GM18868 (cell line): ENCODE measurements around the gene BRICD5.
A peak's percentile ranks its signal among the peaks of the same experiment; 100 is the strongest.
"Not testable (repeated sequence)": the region's sequence is repeated elsewhere in the genome, so short reads cannot be mapped to it uniquely, and the experiment has no call there.

Source experiments
- ATAC-seq: cut with Tn5 transposase; IDR thresholded peaks from one replicate; pipeline ENCODE4 v1.9.1; 2021; ENCODE audit warnings: mild to moderate bottlenecking, moderate library complexity; ENCODE audit not compliant: unreplicated experiment

The BRICD5 gene

GRCh38 chr16:2210386-2211365, at the start of gene BRICD5:
Gene BRICD5 (minus strand): TSS chr16:2210863. CDS start chr16:2210833, 30 bp downstream.
- ATAC-seq = no peak

GRCh38 chr16:2260250-2260649, 49.6 kb upstream of the BRICD5 start:
- ATAC-seq = no peak

- ATAC-seq = not testable (repeated sequence)
Measured at GRCh38 chr16:2258530-2258929, 47.9 kb upstream of the BRICD5 start.

- ATAC-seq = no peak
Measured at GRCh38 chr16:2257726-2258125, 47.1 kb upstream of the BRICD5 start.

- no peak for ATAC-seq
Measured at GRCh38 chr16:2256531-2257140, 46.0 kb upstream of the BRICD5 start.

GRCh38 chr16:2253293-2253692, 42.6 kb upstream of the BRICD5 start:
- no peak for ATAC-seq

- ATAC-seq = no peak
Measured at GRCh38 chr16:2252806-2253148, 42.1 kb upstream of the BRICD5 start.

GRCh38 chr16:2251296-2252111, 40.8 kb upstream of the BRICD5 start, which contains the start of gene ECI1:
Gene ECI1 (minus strand): TSS chr16:2251587. CDS start chr16:2251566, 21 bp downstream.
- peak; percentile 89 for ATAC-seq

- no peak for ATAC-seq
Measured at GRCh38 chr16:2250652-2251295, 40.1 kb upstream of the BRICD5 start.

GRCh38 chr16:2246301-2246885, 35.7 kb upstream of the BRICD5 start:
- no peak for ATAC-seq

- ATAC-seq = no peak
Measured at GRCh38 chr16:2244926-2245795, 34.5 kb upstream of the BRICD5 start.

GRCh38 chr16:2244301-2244700, 33.6 kb upstream of the BRICD5 start:
- ATAC-seq = no peak

- no peak for ATAC-seq
Measured at GRCh38 chr16:2243781-2244180, 33.1 kb upstream of the BRICD5 start.

- ATAC-seq = no peak
Measured at GRCh38 chr16:2243031-2243528, 32.4 kb upstream of the BRICD5 start.

GRCh38 chr16:2242598-2242997, 31.9 kb upstream of the BRICD5 start:
- ATAC-seq = no peak

GRCh38 chr16:2240331-2240730, 29.7 kb upstream of the BRICD5 start:
- not testable (repeated sequence) for ATAC-seq

GRCh38 chr16:2238838-2239675, 28.4 kb upstream of the BRICD5 start:
- no peak for ATAC-seq

GRCh38 chr16:2238150-2238837, 27.6 kb upstream of the BRICD5 start:
- ATAC-seq = no peak
